Progenitor cell of endocrine pancreas (in vitro differentiated cells): ENCODE data around the gene TMEM208. TPM values are rescaled to one million over a fixed set of nuclear protein-coding genes. Genes with fewer than 3 reads are reported as not detected.

Source experiments
- DNase-seq: peaks from one replicate; pipeline ENCODE4 v3.0.0; 2021; ENCODE audit warnings: low spot score; ENCODE audit not compliant: unreplicated experiment
- H3K27ac Mint-ChIP-seq: 2 replicates; pipeline ENCODE4 v1.8.0; 2021; ENCODE audit warnings: mild to moderate bottlenecking, moderate library complexity, mixed read lengths
- H3K27me3 Mint-ChIP-seq: 2 replicates; pipeline ENCODE4 v1.8.0; 2021; ENCODE audit warnings: mixed read lengths
- H3K36me3 Mint-ChIP-seq: 2 replicates; pipeline ENCODE4 v1.8.0; 2022; ENCODE audit warnings: mixed read lengths; ENCODE audit not compliant: insufficient read depth
- H3K4me1 Mint-ChIP-seq: 2 replicates; pipeline ENCODE4 v1.8.0; 2021; ENCODE audit warnings: low read depth, mixed read lengths
- H3K4me3 Mint-ChIP-seq: 2 replicates; pipeline ENCODE4 v1.8.0; 2021; ENCODE audit warnings: low read depth, mild to moderate bottlenecking, moderate library complexity, mixed read lengths
- H3K9me3 Mint-ChIP-seq: 2 replicates; pipeline ENCODE4 v1.8.0; 2021; ENCODE audit warnings: low read depth, mixed read lengths
- total RNA-seq: library from RNA; stranded (reverse); gene quantifications from 2 replicates; pipeline ENCODE4 v1.2.1, GENCODE V29; 2021
- TF ChIP-seq, protein P1 (sequence below): fragments of 200-600 bp; sonication (generic); IDR thresholded peaks from one replicate; pipeline ENCODE4 v1.5.0; 2021; ENCODE audit warnings: antibody characterized with exemption, mild to moderate bottlenecking; ENCODE audit not compliant: unreplicated experiment

Gene TMEM208
- total RNA-seq, 1 donor from 2014 or later: 36.3 TPM

DNA sequence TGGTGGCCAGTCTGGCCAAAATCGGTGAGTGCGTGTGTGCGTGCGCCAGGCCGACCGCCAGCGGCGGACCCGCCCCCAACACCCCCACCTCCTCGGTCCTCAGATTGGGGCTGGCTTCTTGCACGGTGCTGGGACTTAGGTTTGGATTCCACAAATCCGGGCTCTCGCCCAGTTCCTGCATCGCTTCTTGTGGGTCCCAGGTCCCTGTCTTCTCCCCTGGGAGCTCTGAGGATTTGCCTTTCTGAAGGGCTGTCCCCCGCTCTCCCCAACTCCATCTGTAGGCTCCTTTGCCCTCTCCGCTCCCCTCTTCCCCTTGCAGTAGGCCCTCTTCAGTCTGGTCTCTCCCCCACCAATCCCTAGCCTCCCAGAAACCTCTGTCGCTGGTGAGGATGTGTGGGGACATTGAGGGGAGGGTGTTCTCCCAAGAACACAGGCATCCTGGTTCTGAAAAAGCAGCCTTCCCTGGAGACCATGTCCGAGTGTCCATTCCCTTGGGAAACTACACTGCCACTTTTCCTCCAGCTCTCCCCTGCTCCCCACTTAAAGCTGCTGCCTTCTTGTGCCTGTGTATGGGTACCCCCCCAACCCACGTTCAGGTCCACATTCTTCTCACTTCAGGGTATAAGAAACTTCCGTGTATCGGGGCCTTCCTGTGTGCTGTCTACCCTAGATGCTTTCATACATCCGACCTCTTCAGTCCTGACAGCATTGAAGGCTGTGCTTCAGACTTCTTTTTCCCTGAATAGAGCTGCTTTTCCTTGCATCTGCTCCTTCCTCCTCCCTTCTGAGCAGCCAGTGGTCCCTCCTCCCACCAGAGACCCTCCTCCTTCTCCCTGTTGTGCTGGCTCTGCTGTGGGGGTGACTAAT lies 22.5 kb downstream of the TMEM208 start:
- no peak for DNase-seq
- peaks cover 18% of the 10 kb centered on the region for H3K4me1 Mint-ChIP-seq
- TF ChIP-seq, protein P1, sequence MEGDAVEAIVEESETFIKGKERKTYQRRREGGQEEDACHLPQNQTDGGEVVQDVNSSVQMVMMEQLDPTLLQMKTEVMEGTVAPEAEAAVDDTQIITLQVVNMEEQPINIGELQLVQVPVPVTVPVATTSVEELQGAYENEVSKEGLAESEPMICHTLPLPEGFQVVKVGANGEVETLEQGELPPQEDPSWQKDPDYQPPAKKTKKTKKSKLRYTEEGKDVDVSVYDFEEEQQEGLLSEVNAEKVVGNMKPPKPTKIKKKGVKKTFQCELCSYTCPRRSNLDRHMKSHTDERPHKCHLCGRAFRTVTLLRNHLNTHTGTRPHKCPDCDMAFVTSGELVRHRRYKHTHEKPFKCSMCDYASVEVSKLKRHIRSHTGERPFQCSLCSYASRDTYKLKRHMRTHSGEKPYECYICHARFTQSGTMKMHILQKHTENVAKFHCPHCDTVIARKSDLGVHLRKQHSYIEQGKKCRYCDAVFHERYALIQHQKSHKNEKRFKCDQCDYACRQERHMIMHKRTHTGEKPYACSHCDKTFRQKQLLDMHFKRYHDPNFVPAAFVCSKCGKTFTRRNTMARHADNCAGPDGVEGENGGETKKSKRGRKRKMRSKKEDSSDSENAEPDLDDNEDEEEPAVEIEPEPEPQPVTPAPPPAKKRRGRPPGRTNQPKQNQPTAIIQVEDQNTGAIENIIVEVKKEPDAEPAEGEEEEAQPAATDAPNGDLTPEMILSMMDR: no peak
- peak overlapping the region; percentile 72 for H3K4me3 Mint-ChIP-seq
- H3K9me3 Mint-ChIP-seq: no peaks in the 10 kb centered on the region
- H3K27me3 Mint-ChIP-seq: peaks cover 41% of the 10 kb centered on the region
- no peaks in the 10 kb centered on the region for H3K36me3 Mint-ChIP-seq
- no peak overlapping the region for H3K27ac Mint-ChIP-seq

DNA sequence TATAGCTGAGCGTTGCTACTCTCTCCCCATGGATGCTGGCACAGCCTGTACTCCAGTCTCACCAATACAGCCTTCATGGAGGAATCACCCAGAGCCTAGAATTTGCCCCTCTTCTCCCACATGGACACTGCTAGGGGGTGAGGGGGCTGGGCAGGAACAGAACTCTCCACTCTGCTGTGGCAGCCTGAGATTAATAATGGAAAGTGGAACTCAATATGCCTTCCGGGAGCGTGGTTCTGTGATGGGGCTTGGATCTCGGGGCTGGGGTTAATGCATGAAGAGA lies 23.1 kb downstream of the TMEM208 start:
- Mint-ChIP-seq H3K4me1 (peaks cover 18% of the 10 kb centered on the region), H3K27ac (no peak overlapping the region), H3K27me3 (peaks cover 41% of the 10 kb centered on the region), H3K9me3 (no peaks in the 10 kb centered on the region), H3K36me3 (no peaks in the 10 kb centered on the region), H3K4me3 (no peak overlapping the region)
- DNase-seq: no peak
- TF ChIP-seq, protein P1: no peak

DNA sequence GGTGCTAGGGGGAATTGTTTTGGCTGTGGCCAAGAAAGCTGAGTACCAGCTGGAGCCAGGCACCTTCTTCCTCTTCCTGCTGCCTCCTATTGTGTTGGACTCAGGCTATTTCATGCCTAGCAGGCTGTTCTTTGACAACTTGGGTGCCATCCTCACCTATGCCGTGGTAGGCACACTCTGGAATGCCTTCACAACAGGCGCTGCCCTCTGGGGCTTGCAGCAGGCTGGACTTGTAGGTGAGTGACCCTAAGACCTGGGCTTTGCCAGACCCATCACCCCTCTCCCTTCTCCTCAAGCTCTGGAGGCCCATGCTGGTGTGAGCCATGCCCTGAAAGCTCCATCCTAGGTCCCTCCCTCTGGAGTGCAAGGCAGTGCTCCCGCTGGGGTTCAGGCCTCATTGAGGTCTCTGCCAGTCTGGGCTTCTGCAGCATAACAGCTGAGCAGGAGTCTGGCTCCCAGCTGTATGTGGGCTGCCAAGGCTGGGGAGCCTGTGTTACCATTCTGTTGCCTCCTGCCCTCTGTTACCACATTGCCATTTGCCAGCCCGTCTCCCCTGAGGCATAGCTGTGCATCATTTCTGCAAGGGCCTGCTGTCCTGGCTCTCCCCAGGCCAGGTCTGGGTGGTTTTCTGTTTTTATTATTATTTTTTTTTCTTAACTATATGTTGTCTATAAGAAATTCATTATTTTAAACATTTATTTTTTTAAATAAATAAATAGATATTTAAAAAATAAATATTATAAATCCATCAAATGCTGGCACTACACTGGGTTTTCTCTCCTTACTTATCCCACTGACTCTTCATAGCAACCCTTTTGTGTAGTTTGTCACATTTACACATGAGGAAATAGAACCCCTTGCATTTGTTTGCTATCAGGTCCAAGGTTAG lies 25.9 kb downstream of the TMEM208 start:
- DNase-seq: no peak
- TF ChIP-seq, protein P1: no peak
- H3K36me3 Mint-ChIP-seq: no peaks in the 10 kb centered on the region
- no peaks in the 10 kb centered on the region for H3K9me3 Mint-ChIP-seq
- no peak overlapping the region for H3K4me3 Mint-ChIP-seq
- H3K4me1 Mint-ChIP-seq: peaks cover 8% of the 10 kb centered on the region
- peaks cover 39% of the 10 kb centered on the region for H3K27me3 Mint-ChIP-seq
- no peak overlapping the region for H3K27ac Mint-ChIP-seq

DNA sequence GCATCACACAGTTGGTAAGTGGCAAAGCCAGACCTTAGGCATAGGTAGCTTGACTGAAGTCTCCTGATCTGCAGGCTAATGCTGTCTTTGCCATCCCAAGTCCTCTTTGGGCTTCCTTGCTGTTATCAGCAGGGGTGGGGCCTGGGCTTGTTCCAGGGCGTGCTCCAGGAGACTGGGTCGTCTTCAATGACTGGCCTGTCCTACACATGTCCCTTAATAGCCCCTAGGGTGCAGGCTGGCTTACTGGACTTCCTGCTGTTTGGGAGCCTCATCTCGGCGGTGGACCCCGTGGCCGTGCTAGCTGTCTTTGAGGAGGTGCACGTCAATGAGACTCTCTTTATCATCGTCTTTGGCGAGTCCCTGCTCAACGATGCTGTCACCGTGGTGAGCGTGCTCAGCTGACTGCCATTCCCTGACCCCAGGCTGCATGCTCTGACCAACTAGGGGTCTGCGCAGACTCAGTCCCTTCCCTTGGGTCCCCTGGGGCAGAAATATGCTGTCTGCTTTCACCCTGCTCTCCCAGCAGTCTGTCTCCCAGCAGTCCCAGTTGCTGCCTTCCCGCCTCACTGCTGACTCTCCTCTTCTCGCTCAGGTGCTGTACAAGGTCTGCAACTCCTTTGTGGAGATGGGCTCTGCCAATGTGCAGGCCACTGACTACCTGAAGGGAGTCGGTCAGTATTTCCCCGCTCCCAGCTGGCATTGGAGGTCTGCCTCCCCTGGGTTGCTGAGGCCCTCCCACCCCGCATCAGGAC lies 28.0 kb downstream of the TMEM208 start:
- Mint-ChIP-seq H3K36me3 (no peaks in the 10 kb centered on the region), H3K4me1 (no peaks in the 10 kb centered on the region), H3K4me3 (no peak overlapping the region), H3K27me3 (peaks cover 26% of the 10 kb centered on the region), H3K27ac (no peak overlapping the region), H3K9me3 (no peaks in the 10 kb centered on the region)
- TF ChIP-seq, protein P1: no peak
- no peak for DNase-seq
